ENCODE measurements around the gene DIP2C.
"Not testable (repeated sequence)": the region's sequence is repeated elsewhere in the genome, so short reads cannot be mapped to it uniquely, and the experiment has no call there.

DNA sequence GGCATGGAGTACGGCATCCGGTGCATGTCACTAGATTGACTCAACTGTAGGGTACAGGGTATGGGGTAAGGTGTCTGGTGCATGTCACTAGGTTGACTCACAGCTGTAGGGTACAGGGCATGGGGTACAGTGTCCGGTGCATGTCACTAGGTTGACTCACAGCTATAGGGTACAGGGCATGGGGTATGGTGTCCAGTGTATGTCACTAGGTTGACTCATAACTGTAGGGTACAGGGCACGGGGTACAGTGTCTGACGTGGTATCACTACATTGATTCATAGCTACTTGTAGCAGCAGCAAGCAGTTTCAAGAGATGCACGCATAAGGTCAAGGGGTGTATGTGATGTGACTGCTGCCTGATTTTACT, 424.4 kb downstream of the DIP2C start:
- TF ChIP-seq CTCF (conservative IDR thresholded peaks at IDR 0.05; ENCODE audit: low read length); EZH2phosphoT487 (IDR thresholded peaks at IDR 0.05; ENCODE audit: borderline replicate concordance): not testable (repeated sequence)

Data from Loucy (cell line).